CD14-positive monocyte (primary cell): ENCODE data around the gene IL1RAPL1. TPM values are rescaled to one million over a fixed set of nuclear protein-coding genes. Genes with fewer than 3 reads are reported as not detected.

Experiments used
- DNase-seq, 3 donors: peaks; one replicate each; pipeline ENCODE4 v3.0.0-alpha.2; 2011 to 2022
- H2AFZ ChIP-seq: 2 replicates; pipeline ENCODE4 v1.6.0; 2012; ENCODE audit warnings: mild to moderate bottlenecking, low read depth, low read length, inconsistent platforms; ENCODE audit not compliant: insufficient read depth, poor library complexity, severe bottlenecking
- H3K27ac ChIP-seq, 2 donors: 1 replicate in 1 of 2; 2 replicates in 1 of 2; pipeline ENCODE4 v1.5.1; 2012 to 2013; ENCODE audit warnings: low read length in 2 of 2, control low read depth in 1 of 2, inconsistent platforms in 1 of 2, low read depth in 1 of 2, mild to moderate bottlenecking in 1 of 2
- H3K27me3 ChIP-seq, 2 donors: one replicate each; pipeline versions ENCODE4 v1.6.0 to v1.6.1; 2011 to 2013; ENCODE audit warnings: low read length in 2 of 2; ENCODE audit not compliant: control insufficient read depth in 2 of 2, insufficient read depth in 2 of 2
- H3K36me3 ChIP-seq, 2 donors: replicated peaks in 1 of 2; 1 replicate in 1 of 2; 2 replicates in 1 of 2; pipeline versions ENCODE4 v1.5.1 to v1.6.1; 2012 to 2013; ENCODE audit warnings: low read length in 2 of 2, control low read depth in 1 of 2, inconsistent platforms in 1 of 2, mild to moderate bottlenecking in 1 of 2; ENCODE audit not compliant: insufficient read depth in 2 of 2, control insufficient read depth in 1 of 2
- H3K4me1 ChIP-seq, 2 donors: 1 replicate in 1 of 2; 2 replicates in 1 of 2; pipeline versions ENCODE4 v1.5.1 to v1.6.1; 2012 to 2013; ENCODE audit warnings: low read length in 2 of 2, control low read depth in 1 of 2, inconsistent platforms in 1 of 2, mild to moderate bottlenecking in 1 of 2, moderate library complexity in 1 of 2; ENCODE audit not compliant: insufficient read depth in 2 of 2, control insufficient read depth in 1 of 2
- H3K4me2 ChIP-seq: replicated peaks from 2 replicates; pipeline ENCODE3; 2012; ENCODE audit warnings: low read length, moderate library complexity, mild to moderate bottlenecking; ENCODE audit not compliant: poor library complexity, severe bottlenecking; ENCODE audit errors: extremely low read depth
- H3K4me3 ChIP-seq, 3 experiments: fragments of 200-600 bp in 1 of 3; sonication (generic) in 1 of 3; replicated peaks in 1 of 3; 1 replicate in 2 of 3; 2 replicates in 1 of 3; pipeline ENCODE4 v1.5.1; 2011 to 2013; ENCODE audit warnings: low read length in 3 of 3, mild to moderate bottlenecking in 3 of 3, control low read depth in 2 of 3, low read depth in 2 of 3, inconsistent platforms in 1 of 3, moderate library complexity in 1 of 3
- H3K79me2 ChIP-seq: 2 replicates; pipeline ENCODE4 v1.6.0; 2012; ENCODE audit warnings: mild to moderate bottlenecking, control low read depth, inconsistent platforms, low read length, moderate library complexity; ENCODE audit not compliant: insufficient read depth
- H3K9ac ChIP-seq: 2 replicates; pipeline ENCODE4 v1.6.0; 2017; ENCODE audit warnings: low read length, mild to moderate bottlenecking; ENCODE audit not compliant: insufficient read depth, poor library complexity, severe bottlenecking
- H3K9me3 ChIP-seq, 2 donors: replicated peaks in 1 of 2; 1 replicate in 1 of 2; 2 replicates in 1 of 2; pipeline versions ENCODE4 v1.5.1 to v1.6.1; 2012 to 2013; ENCODE audit warnings: low read length in 2 of 2, control low read depth in 1 of 2; ENCODE audit not compliant: control insufficient read depth in 1 of 2, insufficient read depth in 1 of 2
- H4K20me1 ChIP-seq: 2 replicates; pipeline ENCODE4 v1.6.0; 2012; ENCODE audit warnings: mild to moderate bottlenecking, low read length, control low read depth, moderate library complexity; ENCODE audit not compliant: insufficient read depth
- H3K27ac Mint-ChIP-seq, 7 donors: one replicate each; pipeline ENCODE4 v1.8.0; 2020; ENCODE audit warnings: mild to moderate bottlenecking in 7 of 7, mixed read lengths in 7 of 7, moderate library complexity in 6 of 7, inconsistent platforms in 2 of 7
- H3K27me3 Mint-ChIP-seq, 3 donors: one replicate each; pipeline ENCODE4 v1.8.0; 2021 to 2022; ENCODE audit warnings: low read depth in 3 of 3, mild to moderate bottlenecking in 3 of 3, mixed read lengths in 3 of 3, moderate library complexity in 3 of 3, inconsistent platforms in 1 of 3
- H3K36me3 Mint-ChIP-seq, 2 donors: one replicate each; pipeline ENCODE4 v1.8.0; 2020; ENCODE audit warnings: mixed read lengths in 2 of 2, inconsistent platforms in 1 of 2, mild to moderate bottlenecking in 1 of 2
- H3K4me1 Mint-ChIP-seq: one replicate; pipeline ENCODE4 v1.8.0; 2020; ENCODE audit warnings: mild to moderate bottlenecking, mixed read lengths
- H3K4me3 Mint-ChIP-seq, 2 donors: one replicate each; pipeline ENCODE4 v1.8.0; 2020; ENCODE audit warnings: mild to moderate bottlenecking in 2 of 2, mixed read lengths in 2 of 2, moderate library complexity in 1 of 2
- H3K9me3 Mint-ChIP-seq, 7 donors: one replicate each; pipeline ENCODE4 v1.8.0; 2020 to 2022; ENCODE audit warnings: mixed read lengths in 7 of 7, mild to moderate bottlenecking in 6 of 7, moderate library complexity in 6 of 7, inconsistent platforms in 2 of 7
- WGBS: methylation state at CpG from one replicate; pipeline ENCODE4 v1.1.5; 2013; ENCODE audit warnings: missing lambda C conversion rate; ENCODE audit not compliant: insufficient coverage; 5-methylcytosine and 5-hydroxymethylcytosine counted together
- intact Hi-C, 2 donors: fragments of 100-400 bp; cut with micrococcal nuclease; formaldehyde crosslinking; loops; one replicate each; pipeline versions ENCODE4 v1.15.0 to v1.15.1; 2023
- polyA plus RNA-seq, 3 donors: library from polyadenylated mRNA; depleted of rRNA in 1 of 3; unstranded in 2 of 3; stranded (reverse) in 1 of 3; fragments of 300-500 nt in 2 of 3; fragments of >200 nt in 1 of 3; fragmentation: Illumina TruSeq in 2 of 3; gene quantifications; 1 replicate in 2 of 3; 2 replicates in 1 of 3; pipeline ENCODE4 v1.2.3, GENCODE V29; 2012 to 2021
- TF ChIP-seq, protein P1 (sequence below): fragments of 200-600 bp; IDR thresholded peaks from one replicate; pipeline ENCODE4 v1.8.0; 2022; ENCODE audit warnings: antibody characterized with exemption, mild to moderate bottlenecking

The IL1RAPL1 gene
- polyA plus RNA-seq, 3 donors: not detected

DNA sequence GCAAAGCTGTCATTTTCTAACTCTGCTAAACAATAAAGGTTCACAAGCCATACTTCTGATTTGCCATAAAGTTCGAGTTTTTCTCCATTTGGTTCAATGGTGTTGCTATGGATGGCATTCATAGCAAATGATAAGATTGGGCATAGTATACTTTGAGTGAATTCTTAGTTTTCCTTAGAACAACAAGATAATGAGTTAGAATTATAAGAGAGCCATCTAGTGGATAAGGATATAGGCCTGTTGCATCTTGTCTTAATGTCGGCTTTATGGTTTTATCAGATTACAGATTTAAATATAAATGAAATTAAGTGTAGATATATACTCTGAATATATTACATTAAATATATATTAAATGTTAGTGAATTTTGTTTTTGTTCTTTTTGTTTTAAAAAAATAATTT is 644.6 kb downstream of the IL1RAPL1 start:
- intact Hi-C loops: no loop called here
- Histone ChIP-seq H3K79me2 (no peaks in the 10 kb centered on the region), H3K9me3 (no peaks in the 10 kb centered on the region), H3K4me1 (no peaks in the 10 kb centered on the region), H3K27ac (no peak overlapping the region), H3K4me2 (no peak overlapping the region), H2AFZ (no peak overlapping the region), H3K27me3 (no peaks in the 10 kb centered on the region), H3K36me3 (no peaks in the 10 kb centered on the region), H4K20me1 (no peaks in the 10 kb centered on the region), H3K9ac (no peak overlapping the region), H3K4me3 (no peak overlapping the region)
- TF ChIP-seq, protein P1, sequence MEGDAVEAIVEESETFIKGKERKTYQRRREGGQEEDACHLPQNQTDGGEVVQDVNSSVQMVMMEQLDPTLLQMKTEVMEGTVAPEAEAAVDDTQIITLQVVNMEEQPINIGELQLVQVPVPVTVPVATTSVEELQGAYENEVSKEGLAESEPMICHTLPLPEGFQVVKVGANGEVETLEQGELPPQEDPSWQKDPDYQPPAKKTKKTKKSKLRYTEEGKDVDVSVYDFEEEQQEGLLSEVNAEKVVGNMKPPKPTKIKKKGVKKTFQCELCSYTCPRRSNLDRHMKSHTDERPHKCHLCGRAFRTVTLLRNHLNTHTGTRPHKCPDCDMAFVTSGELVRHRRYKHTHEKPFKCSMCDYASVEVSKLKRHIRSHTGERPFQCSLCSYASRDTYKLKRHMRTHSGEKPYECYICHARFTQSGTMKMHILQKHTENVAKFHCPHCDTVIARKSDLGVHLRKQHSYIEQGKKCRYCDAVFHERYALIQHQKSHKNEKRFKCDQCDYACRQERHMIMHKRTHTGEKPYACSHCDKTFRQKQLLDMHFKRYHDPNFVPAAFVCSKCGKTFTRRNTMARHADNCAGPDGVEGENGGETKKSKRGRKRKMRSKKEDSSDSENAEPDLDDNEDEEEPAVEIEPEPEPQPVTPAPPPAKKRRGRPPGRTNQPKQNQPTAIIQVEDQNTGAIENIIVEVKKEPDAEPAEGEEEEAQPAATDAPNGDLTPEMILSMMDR: no peak
- Mint-ChIP-seq H3K9me3 (peaks cover 0 to 2% (median 0%) of the 10 kb centered on the region in 7 donors), H3K4me1 (no peaks in the 10 kb centered on the region), H3K27ac (no peak overlapping the region), H3K27me3 (no peaks in the 10 kb centered on the region), H3K36me3 (no peaks in the 10 kb centered on the region), H3K4me3 (no peak overlapping the region)
- WGBS: no CpG with 5 or more reads among the region's 2 CpGs
- DNase-seq: no peak

DNA sequence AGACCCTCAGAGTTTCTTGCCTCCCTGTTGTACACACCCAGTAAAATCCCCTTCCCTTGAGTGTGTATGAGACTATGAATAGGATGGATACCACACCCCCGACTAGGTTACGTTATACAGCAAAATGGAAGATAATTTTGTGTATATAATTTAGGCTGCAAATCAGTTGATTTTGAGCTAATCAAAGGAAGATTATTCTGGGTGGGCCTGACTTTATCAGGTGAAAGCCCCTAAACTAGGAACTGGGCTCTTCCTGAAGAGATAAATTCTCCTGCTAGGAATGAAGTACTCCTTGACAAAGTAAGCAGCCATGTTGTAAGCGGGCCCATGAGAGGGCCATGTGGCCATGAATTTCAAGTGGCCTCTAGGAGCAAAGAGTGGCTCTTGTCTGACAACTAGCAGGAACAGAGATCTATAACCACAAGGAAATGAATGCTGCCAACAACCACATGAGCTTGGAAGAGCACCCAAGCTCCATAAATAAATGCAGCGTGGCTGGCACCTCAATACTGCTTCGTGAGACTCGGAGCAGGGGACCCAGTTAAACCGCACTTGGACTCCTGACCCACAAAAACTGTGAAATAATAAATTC is 646.4 kb downstream of the IL1RAPL1 start:
- Histone ChIP-seq H3K36me3 (no peaks in the 10 kb centered on the region), H3K79me2 (no peaks in the 10 kb centered on the region), H3K27me3 (no peaks in the 10 kb centered on the region), H3K27ac (no peak overlapping the region), H3K4me3 (no peak overlapping the region), H3K4me2 (no peak overlapping the region), H4K20me1 (no peaks in the 10 kb centered on the region), H2AFZ (no peak overlapping the region), H3K9me3 (no peaks in the 10 kb centered on the region), H3K9ac (no peak overlapping the region), H3K4me1 (no peaks in the 10 kb centered on the region)
- Mint-ChIP-seq H3K4me1 (no peaks in the 10 kb centered on the region), H3K9me3 (peaks cover 0 to 2% (median 0%) of the 10 kb centered on the region in 7 donors), H3K36me3 (no peaks in the 10 kb centered on the region), H3K27me3 (no peaks in the 10 kb centered on the region), H3K27ac (no peak overlapping the region), H3K4me3 (no peak overlapping the region)
- TF ChIP-seq, protein P1: no peak
- intact Hi-C loops: no loop called here
- no peak for DNase-seq
- no CpG with 5 or more reads among the region's 7 CpGs for WGBS
